Cortex of kidney (tissue), 1 donor: ENCODE data around the gene SCTR.

Source experiments
- DNase-seq: peaks from one replicate; lab custom pipeline; 2025; lab: John Stamatoyannopoulos, UW

SCTR gene

GRCh38 chr2:119523952-119524694, at the start of gene SCTR:
Gene SCTR, minus strand, starts transcription at chr2:119524483. Its CDS starts 257 bp downstream, at chr2:119524226.
- DNase-seq = no peak

GRCh38 chr2:119567292-119567691, 43.0 kb upstream of the SCTR start:
- DNase-seq = no peak

GRCh38 chr2:119565481-119565880, 41.2 kb upstream of the SCTR start:
- DNase-seq = no peak

- DNase-seq = no peak
Observed at GRCh38 chr2:119553687-119554344, 29.5 kb upstream of the SCTR start.

- DNase-seq = no peak
Observed at GRCh38 chr2:119552902-119553301, 28.6 kb upstream of the SCTR start.

- no peak for DNase-seq
Observed at GRCh38 chr2:119550856-119551255, 26.6 kb upstream of the SCTR start.

- no peak for DNase-seq
Observed at GRCh38 chr2:119550346-119550745, 26.1 kb upstream of the SCTR start.

GRCh38 chr2:119549241-119549640, 25.0 kb upstream of the SCTR start:
- DNase-seq = no peak

GRCh38 chr2:119548516-119549120, 24.3 kb upstream of the SCTR start:
- DNase-seq = no peak

GRCh38 chr2:119546447-119546767, 22.1 kb upstream of the SCTR start:
- DNase-seq = no peak

- no peak for DNase-seq
Observed at GRCh38 chr2:119545754-119546446, 21.6 kb upstream of the SCTR start.

- no peak for DNase-seq
Observed at GRCh38 chr2:119544939-119545475, 20.7 kb upstream of the SCTR start.

GRCh38 chr2:119544075-119544938, 20.0 kb upstream of the SCTR start, which contains the start of gene CFAP221:
Gene CFAP221, plus strand, starts transcription at chr2:119544449. Its CDS starts 1,683 bp downstream, at chr2:119546132.
- DNase-seq = peak; percentile 29

- DNase-seq = no peak
Observed at GRCh38 chr2:119541476-119541875, 17.2 kb upstream of the SCTR start.

- no peak for DNase-seq
Observed at GRCh38 chr2:119537792-119538191, 13.5 kb upstream of the SCTR start.

GRCh38 chr2:119536707-119537106, 12.4 kb upstream of the SCTR start:
- no peak for DNase-seq

GRCh38 chr2:119536211-119536610, 11.9 kb upstream of the SCTR start:
- DNase-seq = no peak

GRCh38 chr2:119533560-119533959, 9.3 kb upstream of the SCTR start:
- DNase-seq = no peak

- DNase-seq = no peak
Observed at GRCh38 chr2:119531292-119531691, 7.0 kb upstream of the SCTR start.

- no peak for DNase-seq
Observed at GRCh38 chr2:119527999-119528398, 3.7 kb upstream of the SCTR start.

GRCh38 chr2:119525614-119526013, 1.3 kb upstream of the SCTR start:
- no peak for DNase-seq
